Limb (tissue), 2 donors: Measurements from ENCODE around the gene PELI3.

Source experiments
- DNase-seq, 2 donors: peaks; one replicate each; pipeline ENCODE4 v3.0.0-alpha.2; 2016; ENCODE audit errors: extremely low spot score in 2 of 2

Gene PELI3

DNA sequence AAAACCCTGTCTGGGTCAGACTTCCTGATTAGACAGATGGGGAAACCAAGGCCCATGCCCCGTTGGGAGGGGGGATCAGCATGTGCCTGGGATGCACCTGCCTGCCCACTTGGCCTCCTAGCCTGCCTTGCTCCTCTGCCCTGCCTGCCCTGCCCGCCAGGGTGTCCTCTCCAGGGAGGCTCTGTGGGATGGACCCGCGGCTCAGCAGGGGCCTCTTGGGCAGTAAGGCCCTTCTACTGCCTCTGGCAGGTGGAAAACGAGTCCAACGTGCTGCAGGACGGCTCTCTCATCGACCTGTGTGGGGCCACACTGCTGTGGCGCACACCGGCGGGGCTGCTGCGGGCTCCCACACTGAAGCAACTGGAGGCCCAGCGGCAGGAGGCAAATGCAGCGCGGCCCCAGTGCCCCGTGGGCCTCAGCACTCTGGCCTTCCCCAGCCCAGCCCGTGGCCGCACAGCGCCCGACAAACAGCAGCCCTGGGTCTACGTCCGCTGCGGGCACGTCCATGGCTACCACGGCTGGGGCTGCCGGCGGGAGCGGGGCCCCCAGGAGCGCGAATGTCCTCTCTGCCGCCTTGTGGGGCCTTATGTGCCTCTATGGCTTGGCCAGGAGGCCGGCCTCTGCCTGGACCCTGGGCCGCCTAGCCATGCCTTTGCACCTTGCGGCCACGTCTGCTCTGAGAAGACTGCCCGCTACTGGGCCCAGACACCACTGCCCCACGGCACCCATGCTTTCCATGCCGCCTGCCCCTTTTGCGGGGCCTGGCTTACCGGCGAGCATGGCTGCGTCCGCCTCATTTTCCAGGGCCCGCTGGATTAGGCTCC is 8.9 kb downstream of the PELI3 start:
- DNase-seq = no peak

DNA sequence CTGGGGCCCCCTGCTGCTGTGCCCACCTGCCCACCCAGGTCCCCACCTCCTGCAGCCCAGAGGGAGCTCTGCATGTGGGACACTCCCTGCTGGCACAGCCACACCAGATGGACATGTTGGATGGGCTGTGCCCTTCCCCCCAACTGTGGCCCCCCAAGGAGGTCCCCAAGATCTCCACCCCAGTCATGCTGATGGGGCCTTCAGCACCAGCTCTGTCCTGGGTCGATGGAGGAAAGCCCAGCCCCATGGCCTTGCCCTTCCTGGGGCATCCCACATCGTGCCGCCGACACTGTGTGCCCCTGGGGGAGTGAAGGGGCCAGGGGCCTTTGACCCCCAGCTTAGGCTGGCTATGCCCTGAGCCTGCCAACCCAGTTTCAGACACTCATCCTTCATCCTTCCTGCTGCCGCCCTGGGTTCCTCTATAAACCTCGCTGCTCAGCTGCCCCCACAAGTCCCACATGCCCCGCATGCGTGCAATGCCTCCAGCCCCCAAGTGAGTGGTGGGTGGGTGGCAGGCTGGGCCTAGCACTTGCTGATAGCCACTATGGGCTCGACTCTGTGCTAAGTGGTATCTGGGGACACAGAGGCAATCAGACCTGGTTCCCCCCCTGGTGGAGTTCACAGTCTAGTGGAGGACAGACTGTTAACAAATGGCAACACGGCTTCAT is 9.6 kb downstream of the PELI3 start:
- DNase-seq = no peak

GRCh38 chr11:66476841-66477251 is 10.1 kb downstream of the PELI3 start:
- DNase-seq = no peak

GRCh38 chr11:66477263-66478201 is 10.8 kb downstream of the PELI3 start:
- DNase-seq = no peak

- DNase-seq = peak in 1 of 2 donors; percentile 39
These were observed 12.2 kb downstream of the PELI3 start for GRCh38 chr11:66478729-66479393.

DNA sequence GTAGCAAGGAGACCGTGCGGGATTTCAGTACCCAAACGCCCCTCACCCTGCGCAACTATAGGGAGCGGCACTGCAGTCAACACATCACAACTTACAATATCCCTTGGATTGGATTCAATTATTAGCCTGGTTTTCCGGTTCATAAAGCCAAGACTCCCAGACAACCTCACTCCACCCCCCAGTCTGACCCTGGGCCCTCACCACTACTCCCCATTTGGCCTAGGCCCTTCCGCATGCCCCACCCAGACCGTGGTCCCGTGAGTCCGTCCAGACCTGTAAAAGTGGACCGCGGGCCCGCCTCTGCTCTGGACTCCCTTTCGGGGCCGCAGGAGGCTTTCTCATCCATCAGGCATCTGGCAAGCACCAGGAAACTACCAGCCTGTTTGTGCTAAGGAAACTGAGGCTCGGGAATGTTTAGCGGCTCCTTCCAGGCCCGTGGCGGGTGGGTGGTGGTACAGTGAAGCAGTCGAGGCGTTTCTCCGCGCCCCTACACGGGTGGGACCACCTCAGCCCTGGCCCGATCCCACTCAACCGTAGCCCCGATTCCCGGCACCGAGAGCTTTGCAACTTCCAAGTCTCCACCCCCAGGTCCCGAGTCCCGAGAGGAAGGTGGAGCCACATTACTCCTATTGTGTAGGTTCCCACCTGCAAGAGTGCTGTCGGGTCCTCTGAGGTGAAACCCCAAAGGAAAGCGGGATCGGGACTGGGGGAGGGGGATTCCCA is 12.8 kb downstream of the PELI3 start:
- peak in 1 of 2 donors; percentile 19 for DNase-seq

- DNase-seq = peak; percentile 95 to 99
These were observed 13.6 kb downstream of the PELI3 start, which contains the start of gene DPP3 for GRCh38 chr11:66480117-66480938. DPP3 (plus strand) TSS chr11:66480434; CDS start chr11:66482201, 1,767 bp downstream.

DNA sequence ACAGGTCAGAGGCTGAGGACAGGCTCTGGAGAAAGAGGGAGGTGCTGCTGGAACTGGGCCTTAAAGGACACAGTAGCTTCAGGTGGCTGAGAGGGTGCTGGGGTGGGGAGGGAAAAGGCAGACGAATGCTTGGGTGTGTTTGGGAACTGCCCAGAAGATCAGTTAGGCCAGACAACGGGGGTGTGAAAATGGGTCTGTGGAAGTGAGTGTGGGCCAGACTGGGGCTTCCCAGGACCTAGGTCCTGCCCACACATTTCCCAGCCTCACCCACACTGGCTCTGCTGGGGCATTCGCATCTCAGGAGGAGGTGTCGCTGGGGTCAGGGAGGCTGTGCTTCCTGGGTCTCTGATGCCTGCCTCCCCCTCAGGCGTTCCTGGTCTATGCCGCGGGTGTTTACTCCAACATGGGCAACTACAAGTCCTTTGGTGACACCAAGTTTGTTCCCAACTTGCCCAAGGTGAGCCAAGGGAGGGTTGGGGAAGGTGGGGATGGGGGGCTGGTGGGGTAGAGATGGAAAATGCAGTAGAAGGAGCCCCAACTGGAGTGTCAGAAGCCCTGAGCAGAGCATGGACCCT is 18.2 kb downstream of the PELI3 start:
- no peak for DNase-seq

GRCh38 chr11:66488957-66489356 is 22.3 kb downstream of the PELI3 start:
- DNase-seq = no peak

GRCh38 chr11:66489636-66490035 is 22.9 kb downstream of the PELI3 start:
- no peak for DNase-seq

DNA sequence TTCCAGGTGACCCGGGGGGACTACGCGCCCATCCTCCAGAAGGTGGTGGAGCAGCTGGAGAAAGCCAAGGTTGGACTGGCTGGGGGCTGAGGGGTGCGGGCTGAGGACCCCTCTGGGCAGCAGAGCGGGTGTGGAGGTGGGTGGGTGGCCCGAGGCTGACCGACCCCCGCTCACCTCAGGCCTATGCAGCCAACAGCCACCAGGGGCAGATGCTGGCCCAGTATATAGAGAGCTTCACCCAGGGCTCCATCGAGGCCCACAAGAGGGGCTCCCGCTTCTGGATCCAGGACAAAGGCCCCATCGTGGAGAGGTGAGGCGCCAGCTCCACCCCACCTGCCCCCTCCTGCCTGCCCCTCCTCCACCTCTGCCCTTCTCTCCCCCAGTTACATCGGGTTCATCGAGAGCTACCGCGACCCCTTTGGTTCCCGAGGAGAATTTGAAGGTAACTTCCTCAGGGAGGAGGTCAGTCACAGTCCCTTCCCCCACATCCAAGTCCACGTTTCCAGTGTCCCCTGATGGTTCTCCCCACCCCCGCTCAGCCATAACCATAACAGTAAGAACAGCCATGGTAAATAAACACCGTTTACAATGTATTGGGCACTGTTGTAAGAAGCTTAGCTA is 24.7 kb downstream of the PELI3 start:
- DNase-seq = no peak

- DNase-seq = no peak
These were observed 25.6 kb downstream of the PELI3 start for GRCh38 chr11:66492161-66492865.

DNA sequence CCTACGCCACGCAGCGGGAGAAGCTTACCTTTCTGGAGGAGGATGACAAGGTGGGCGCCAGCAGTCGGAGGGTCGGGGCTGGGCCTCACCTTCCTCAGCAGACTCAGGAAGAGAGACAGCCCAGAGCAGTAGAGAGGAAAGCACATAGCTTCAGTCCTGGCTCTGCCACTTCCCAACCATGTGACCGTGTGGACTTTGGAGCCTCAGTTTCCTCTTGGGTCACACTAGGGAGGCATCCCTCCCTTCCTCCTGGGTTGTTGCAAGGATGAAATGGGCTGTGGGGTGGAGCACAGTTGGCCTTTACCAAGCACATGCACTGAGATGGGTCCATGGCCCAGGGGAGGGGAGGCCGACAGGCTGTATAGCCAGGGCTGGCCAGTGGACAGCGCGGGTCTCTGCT is 26.4 kb downstream of the PELI3 start:
- DNase-seq = no peak

DNA sequence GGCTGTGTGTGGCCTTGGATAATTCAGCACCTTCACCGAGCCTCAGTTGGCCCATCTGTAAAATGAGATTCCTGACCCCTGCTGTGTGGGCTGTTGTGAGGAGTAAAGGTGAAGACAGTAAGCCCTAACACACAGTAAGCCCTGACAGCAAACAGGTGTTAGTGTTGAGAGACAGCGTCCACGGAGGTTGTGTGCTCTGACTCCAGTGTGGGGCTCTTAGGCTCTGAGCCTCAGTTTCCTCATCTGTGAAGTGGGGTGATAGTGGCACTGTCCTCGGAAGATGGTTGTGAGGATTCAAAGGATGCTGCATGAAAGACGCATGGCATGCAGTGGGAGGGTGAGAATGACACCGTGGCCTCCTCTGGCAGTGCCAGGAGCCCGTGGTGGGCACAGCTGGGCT is 27.8 kb downstream of the PELI3 start:
- DNase-seq = no peak

DNA sequence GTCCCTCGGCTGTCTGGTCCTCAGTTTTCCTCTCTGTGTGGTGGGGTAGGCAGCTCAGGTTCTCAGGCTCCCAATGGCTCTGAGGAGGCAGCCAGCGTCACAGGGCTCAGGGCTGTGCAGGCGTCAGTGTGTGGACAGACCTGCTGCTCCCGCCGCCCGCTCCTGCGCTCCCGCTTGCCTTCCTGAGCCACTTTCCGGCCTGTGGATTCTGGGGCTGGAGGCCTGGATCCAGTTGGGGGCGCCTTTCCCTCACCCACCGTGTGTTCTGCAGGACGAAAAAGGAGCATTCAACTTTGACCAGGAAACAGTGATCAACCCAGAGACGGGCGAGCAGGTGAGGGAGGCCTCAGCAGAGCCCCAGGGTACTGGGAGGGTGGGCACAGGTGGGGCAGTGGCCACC is 28.2 kb downstream of the PELI3 start:
- no peak for DNase-seq

GRCh38 chr11:66495401-66495854 is 28.7 kb downstream of the PELI3 start:
- no peak for DNase-seq

DNA sequence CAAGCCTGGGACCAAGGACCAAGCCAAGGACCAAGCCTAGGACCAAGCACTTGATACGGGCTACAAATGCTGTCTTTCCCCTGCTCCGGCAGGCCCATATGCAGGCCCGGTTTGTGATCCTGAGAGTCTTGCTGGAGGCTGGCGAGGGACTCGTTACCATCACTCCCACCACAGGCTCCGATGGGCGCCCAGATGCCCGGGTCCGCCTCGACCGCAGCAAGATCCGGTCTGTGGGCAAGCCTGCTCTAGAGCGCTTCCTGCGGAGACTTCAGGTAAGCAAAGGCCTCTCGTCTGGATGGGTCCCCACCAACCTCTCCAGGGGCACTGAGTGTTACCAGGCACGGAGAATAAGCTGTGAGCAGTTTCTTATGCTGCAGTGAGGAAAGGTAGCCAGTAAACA is 30.5 kb downstream of the PELI3 start:
- DNase-seq = no peak

- no peak for DNase-seq
These were observed 31.8 kb downstream of the PELI3 start for GRCh38 chr11:66498506-66498905.
